Neural progenitor cell (in vitro differentiated cells): ENCODE measurements around the gene TMBIM4.

Experiments
- CTCF ChIP-seq: fragments of 200-600 bp; sonication (generic); IDR thresholded peaks from 2 replicates; pipeline ENCODE4 v1.5.1; 2017; ENCODE audit warnings: antibody characterized with exemption, mild to moderate bottlenecking
- EZH2 ChIP-seq: fragments of 200-600 bp; sonication (generic); IDR thresholded peaks from 2 replicates; pipeline ENCODE4 v1.6.1; 2017; ENCODE audit warnings: antibody characterized with exemption, mild to moderate bottlenecking, moderate library complexity
- EZH2phosphoT487 ChIP-seq: fragments of 200-600 bp; sonication (generic); IDR thresholded peaks from 2 replicates; pipeline ENCODE4 v1.6.1; 2017; ENCODE audit warnings: antibody characterized with exemption

DNA sequence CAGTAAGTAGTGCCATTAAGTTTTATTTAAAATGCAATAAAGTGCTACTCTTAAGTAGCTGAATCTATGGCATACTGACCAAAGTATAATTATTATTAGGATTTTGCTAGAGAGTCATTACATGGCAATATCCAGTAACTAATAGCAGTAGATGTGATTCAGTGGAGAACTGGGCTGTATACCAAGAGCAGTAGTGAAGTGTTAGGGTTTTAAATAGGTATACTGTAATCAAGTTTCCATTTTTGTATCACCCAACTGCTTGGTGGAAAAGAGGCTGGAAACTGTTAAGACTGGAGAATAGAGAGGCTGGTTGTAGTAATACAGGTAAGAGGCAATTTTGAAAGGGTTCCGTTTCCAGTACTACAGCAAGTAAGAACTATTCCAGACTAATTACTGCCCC lies 25.9 kb downstream of the TMBIM4 start:
- no peak for TF ChIP-seq CTCF
- no peak for TF ChIP-seq EZH2
- no peak for TF ChIP-seq EZH2phosphoT487
